Trophoblast cell (in vitro differentiated cells and primary cell): ENCODE results near the gene TCFL5.
A peak's percentile ranks its signal among the peaks of the same experiment; 100 is the strongest.

Experiments used
- DNase-seq, 2 donors: peaks; one replicate each; pipeline ENCODE4 v3.0.0-alpha.2; 2016
- H2AFZ ChIP-seq: 2 replicates; pipeline ENCODE4 v1.6.1; 2013; ENCODE audit warnings: low read length, moderate library complexity, mild to moderate bottlenecking; ENCODE audit not compliant: insufficient read depth, poor library complexity
- H2AK5ac ChIP-seq: 2 replicates; pipeline ENCODE4 v1.6.1; 2013; ENCODE audit warnings: mild to moderate bottlenecking, low read length
- H2BK120ac ChIP-seq: 2 replicates; pipeline ENCODE4 v1.6.1; 2013; ENCODE audit warnings: low read length, mild to moderate bottlenecking, moderate library complexity; ENCODE audit not compliant: insufficient read depth, poor library complexity
- H2BK12ac ChIP-seq: 2 replicates; pipeline ENCODE4 v1.6.1; 2013; ENCODE audit warnings: mild to moderate bottlenecking, low read length, moderate library complexity
- H2BK5ac ChIP-seq: 2 replicates; pipeline ENCODE4 v1.6.1; 2013; ENCODE audit warnings: low read length, low read depth, moderate library complexity, mild to moderate bottlenecking; ENCODE audit not compliant: poor library complexity
- H3K14ac ChIP-seq: 2 replicates; pipeline ENCODE4 v1.6.1; 2013; ENCODE audit warnings: mild to moderate bottlenecking, low read length
- H3K18ac ChIP-seq: 2 replicates; pipeline ENCODE4 v1.6.1; 2013; ENCODE audit warnings: mild to moderate bottlenecking, low read length
- H3K23ac ChIP-seq: 2 replicates; pipeline ENCODE4 v1.6.1; 2013; ENCODE audit warnings: low read length
- H3K27ac ChIP-seq: 2 replicates; pipeline ENCODE4 v1.5.1; 2013; ENCODE audit warnings: low read depth, mild to moderate bottlenecking, inconsistent platforms, low read length, moderate library complexity
- H3K27me3 ChIP-seq: 2 replicates; pipeline ENCODE4 v1.6.1; 2013; ENCODE audit warnings: inconsistent platforms, mild to moderate bottlenecking, low read length, moderate library complexity; ENCODE audit not compliant: insufficient read depth
- H3K36me3 ChIP-seq, 2 experiments: 1 replicate in 1 of 2; 2 replicates in 1 of 2; pipeline ENCODE4 v1.6.1; 2013; ENCODE audit warnings: low read length in 2 of 2, mild to moderate bottlenecking in 2 of 2, moderate library complexity in 1 of 2; ENCODE audit not compliant: insufficient read depth in 2 of 2, control insufficient read depth in 1 of 2
- H3K4ac ChIP-seq: 2 replicates; pipeline ENCODE4 v1.6.1; 2013; ENCODE audit warnings: low read depth, mild to moderate bottlenecking, low read length, moderate library complexity
- H3K4me1 ChIP-seq, 2 experiments: 1 replicate in 1 of 2; 2 replicates in 1 of 2; pipeline ENCODE4 v1.6.1; 2013; ENCODE audit warnings: low read length in 2 of 2, mild to moderate bottlenecking in 2 of 2, moderate library complexity in 1 of 2; ENCODE audit not compliant: insufficient read depth in 2 of 2, control insufficient read depth in 1 of 2
- H3K4me2 ChIP-seq: 2 replicates; pipeline ENCODE4 v1.6.1; 2013; ENCODE audit warnings: inconsistent platforms, mild to moderate bottlenecking, low read length, moderate library complexity
- H3K4me3 ChIP-seq: 2 replicates; pipeline ENCODE4 v1.5.1; 2013; ENCODE audit warnings: mild to moderate bottlenecking, low read depth, low read length, inconsistent platforms
- H3K79me1 ChIP-seq: one replicate; pipeline ENCODE4 v1.6.1; 2013; ENCODE audit warnings: low read length
- H3K79me2 ChIP-seq: 2 replicates; pipeline ENCODE4 v1.6.1; 2013; ENCODE audit warnings: low read length, mild to moderate bottlenecking; ENCODE audit not compliant: control insufficient read depth, insufficient read depth, poor library complexity
- H3K9ac ChIP-seq: 2 replicates; pipeline ENCODE4 v1.6.1; 2013; ENCODE audit warnings: mild to moderate bottlenecking, low read length
- H3K9me3 ChIP-seq: 2 replicates; pipeline ENCODE4 v1.6.1; 2013; ENCODE audit warnings: low read depth, mild to moderate bottlenecking, control low read depth, inconsistent platforms, low read length; ENCODE audit not compliant: insufficient read depth
- H4K12ac ChIP-seq: 2 replicates; pipeline ENCODE4 v1.6.1; 2013; ENCODE audit warnings: low read depth, mild to moderate bottlenecking, low read length, moderate library complexity
- H4K8ac ChIP-seq: 2 replicates; pipeline ENCODE4 v1.6.1; 2013; ENCODE audit warnings: low read depth, mild to moderate bottlenecking, low read length, moderate library complexity
- H4K91ac ChIP-seq: one replicate; pipeline ENCODE4 v1.6.1; 2013; ENCODE audit warnings: low read depth, mild to moderate bottlenecking, low read length, moderate library complexity
- WGBS: extraction: QIAGEN DNeasy Blood & Tissue Kit; methylation state at CpG from one replicate; pipeline ENCODE4 v1.1.7; 2013; ENCODE audit warnings: missing lambda C conversion rate; ENCODE audit not compliant: insufficient read length, insufficient coverage; ENCODE audit errors: extremely low coverage; 5-methylcytosine and 5-hydroxymethylcytosine counted together

TCFL5 gene

DNA sequence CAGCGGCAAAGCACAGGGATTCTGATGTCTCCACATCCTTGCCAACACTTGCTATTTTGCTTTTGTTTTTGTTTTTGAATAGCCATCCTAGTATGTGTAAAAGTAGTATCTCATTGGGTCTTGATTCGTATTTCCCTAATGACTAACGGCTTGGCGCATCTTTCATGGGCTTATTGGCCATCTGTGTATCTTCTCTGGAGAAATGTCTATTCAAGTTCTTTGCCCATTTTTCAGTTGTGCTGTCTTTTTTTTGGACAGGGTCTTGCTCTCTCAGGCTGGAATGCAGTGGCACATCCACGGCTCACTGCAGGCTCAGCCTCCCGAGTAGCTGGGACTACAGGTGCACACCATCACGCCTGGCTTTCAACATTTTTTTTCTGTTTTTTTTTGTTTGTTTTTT lies 17.4 kb downstream of the TCFL5 start:
- Histone ChIP-seq H3K36me3 (peaks cover 16 to 17% of the 10 kb centered on the region in 2 experiments), H3K4me2 (no peak overlapping the region), H3K79me1 (no peaks in the 10 kb centered on the region), H2AFZ (no peak overlapping the region), H4K8ac (no peak overlapping the region), H2BK12ac (no peak overlapping the region), H3K9me3 (no peaks in the 10 kb centered on the region), H3K18ac (no peak overlapping the region), H2BK120ac (no peak overlapping the region), H2BK5ac (no peak overlapping the region), H3K27ac (no peak overlapping the region), H3K14ac (no peak overlapping the region), H3K4ac (no peak overlapping the region), H3K23ac (no peak overlapping the region), H3K79me2 (no peaks in the 10 kb centered on the region), H3K9ac (no peak overlapping the region), H3K4me3 (no peak overlapping the region), H3K27me3 (no peaks in the 10 kb centered on the region), H4K91ac (no peak overlapping the region), H4K12ac (no peak overlapping the region), H3K4me1 (no peaks in the 10 kb centered on the region), H2AK5ac (no peak overlapping the region)
- no CpG with 5 or more reads among the region's 7 CpGs for WGBS
- no peak for DNase-seq

DNA sequence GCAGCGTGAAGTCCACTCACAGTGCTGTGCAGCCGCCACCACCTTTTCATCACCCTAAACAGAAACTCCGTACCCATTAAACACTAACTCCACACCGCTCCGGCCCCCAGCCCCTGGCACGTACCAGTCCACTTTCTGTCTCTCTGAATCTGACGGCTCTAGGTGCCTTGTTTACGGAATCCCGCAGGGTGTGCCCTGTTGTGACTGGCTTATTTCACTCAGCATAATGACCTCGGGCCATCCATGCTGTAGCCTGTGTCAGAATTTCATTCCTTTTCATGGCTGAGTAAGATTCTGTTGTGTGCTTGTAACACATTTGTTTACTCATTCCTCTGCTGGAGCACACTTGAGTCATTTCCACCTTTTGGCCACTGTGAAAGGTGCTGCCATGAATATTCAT lies 18.0 kb downstream of the TCFL5 start:
- Histone ChIP-seq H4K8ac (no peak overlapping the region), H2AK5ac (no peak overlapping the region), H2BK12ac (no peak overlapping the region), H3K36me3 (peaks cover 16 to 17% of the 10 kb centered on the region in 2 experiments), H3K79me1 (no peaks in the 10 kb centered on the region), H2AFZ (no peak overlapping the region), H3K27ac (no peak overlapping the region), H3K4me3 (no peak overlapping the region), H3K18ac (no peak overlapping the region), H3K4me2 (no peak overlapping the region), H3K23ac (no peak overlapping the region), H3K9ac (no peak overlapping the region), H3K9me3 (no peaks in the 10 kb centered on the region), H3K14ac (no peak overlapping the region), H3K4me1 (no peaks in the 10 kb centered on the region), H3K27me3 (no peaks in the 10 kb centered on the region), H2BK120ac (no peak overlapping the region), H3K79me2 (no peaks in the 10 kb centered on the region), H3K4ac (no peak overlapping the region), H2BK5ac (no peak overlapping the region), H4K91ac (no peak overlapping the region), H4K12ac (no peak overlapping the region)
- DNase-seq = peak; percentile 69 to 78
- no CpG with 5 or more reads among the region's 10 CpGs for WGBS

DNA sequence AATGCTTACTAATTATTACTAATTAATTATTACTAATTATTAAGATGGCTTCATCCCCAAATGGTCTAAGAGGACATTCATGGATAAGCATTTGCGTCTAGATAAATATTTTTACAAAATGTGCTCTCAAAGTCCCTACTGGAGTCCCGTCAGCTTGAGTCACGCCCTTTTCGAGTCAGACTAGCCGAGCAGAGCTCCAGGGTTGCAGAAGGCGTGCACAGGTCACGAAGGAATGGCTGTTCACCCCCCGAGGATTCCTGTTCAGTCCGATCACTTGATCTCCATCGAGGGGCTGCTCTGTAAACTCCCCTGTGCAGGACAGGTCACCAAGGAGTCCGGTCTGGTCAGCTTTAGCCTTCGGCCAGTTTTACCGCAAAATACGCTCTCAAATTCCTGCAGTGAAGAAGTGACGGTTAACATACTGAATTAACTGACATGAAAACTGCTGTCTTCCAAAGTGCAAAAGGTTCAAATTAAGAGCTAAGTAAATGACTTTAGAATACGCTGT lies 19.9 kb downstream of the TCFL5 start:
- H3K18ac ChIP-seq = no peak overlapping the region
- H3K14ac ChIP-seq = no peak overlapping the region
- H4K8ac ChIP-seq = no peak overlapping the region
- H2AK5ac ChIP-seq = no peak overlapping the region
- no peak overlapping the region for H2BK12ac ChIP-seq
- H3K27ac ChIP-seq = no peak overlapping the region
- no peak overlapping the region for H2BK120ac ChIP-seq
- H3K27me3 ChIP-seq = no peaks in the 10 kb centered on the region
- no peak overlapping the region for H3K23ac ChIP-seq
- no peak overlapping the region for H4K91ac ChIP-seq
- H3K9ac ChIP-seq = no peak overlapping the region
- H3K79me1 ChIP-seq = no peaks in the 10 kb centered on the region
- no peaks in the 10 kb centered on the region for H3K79me2 ChIP-seq
- no peak overlapping the region for H4K12ac ChIP-seq
- no peak for DNase-seq
- no peak overlapping the region for H3K4me3 ChIP-seq
- no peaks in the 10 kb centered on the region for H3K4me1 ChIP-seq
- H3K4ac ChIP-seq = no peak overlapping the region
- no peaks in the 10 kb centered on the region for H3K9me3 ChIP-seq
- WGBS = no CpG with 5 or more reads among the region's 16 CpGs
- H3K36me3 ChIP-seq = peaks cover 27 to 28% of the 10 kb centered on the region in 2 experiments
- no peak overlapping the region for H2BK5ac ChIP-seq
- no peak overlapping the region for H3K4me2 ChIP-seq
- no peak overlapping the region for H2AFZ ChIP-seq

DNA sequence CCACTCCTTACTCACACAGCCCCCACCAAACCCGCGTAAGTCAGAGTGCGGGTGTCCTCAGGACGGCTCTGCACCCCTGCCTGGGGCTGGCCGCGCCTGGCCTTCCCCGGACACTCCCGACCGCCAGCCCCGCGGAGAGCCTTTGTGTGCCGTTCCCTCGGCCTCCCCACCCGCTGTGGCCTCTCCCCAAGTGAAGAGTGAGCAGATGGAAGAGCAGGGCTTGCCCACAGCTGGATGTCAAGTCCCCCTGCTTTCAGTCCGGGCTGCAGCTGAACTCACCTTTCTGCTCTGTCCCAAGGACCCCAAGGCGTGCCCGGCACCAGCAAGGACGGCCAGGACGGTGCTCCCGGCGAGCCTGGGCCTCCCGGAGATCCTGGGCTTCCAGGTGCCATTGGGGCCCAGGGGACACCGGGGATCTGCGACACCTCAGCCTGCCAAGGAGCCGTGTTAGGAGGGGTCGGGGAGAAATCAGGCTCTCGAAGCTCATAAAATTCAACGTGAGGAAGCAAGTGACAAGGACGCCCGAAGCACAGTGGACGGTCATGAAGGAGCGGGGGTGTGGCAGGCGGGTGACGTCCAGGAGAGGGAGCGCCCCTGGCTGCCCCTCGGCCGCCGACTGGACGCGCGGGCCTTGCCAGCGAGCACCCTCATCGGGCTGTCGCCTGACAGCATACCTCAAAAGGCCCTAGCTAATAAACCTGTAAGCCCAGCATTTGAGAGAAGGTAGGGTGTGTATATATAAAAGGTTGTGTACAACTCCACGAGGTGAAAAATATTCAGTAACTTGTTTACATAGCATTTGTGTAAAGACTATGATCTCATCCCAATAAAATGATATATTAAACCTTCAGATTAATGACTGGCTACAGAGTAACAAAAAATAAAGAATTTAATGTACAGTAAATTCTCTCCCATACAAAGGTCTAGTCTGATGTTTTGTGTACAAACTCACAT lies 21.1 kb downstream of the TCFL5 start:
- no peak overlapping the region for H4K12ac ChIP-seq
- H3K4me1 ChIP-seq = peaks cover 3% of the 10 kb centered on the region in 2 experiments
- no peak overlapping the region for H2AFZ ChIP-seq
- no peak overlapping the region for H2BK12ac ChIP-seq
- H4K91ac ChIP-seq = no peak overlapping the region
- no peak overlapping the region for H3K4me3 ChIP-seq
- no peaks in the 10 kb centered on the region for H3K79me2 ChIP-seq
- no peak for DNase-seq
- H3K14ac ChIP-seq = no peak overlapping the region
- H3K18ac ChIP-seq = no peak overlapping the region
- no peaks in the 10 kb centered on the region for H3K9me3 ChIP-seq
- H3K23ac ChIP-seq = no peak overlapping the region
- H3K9ac ChIP-seq = no peak overlapping the region
- WGBS = no CpG with 5 or more reads among the region's 45 CpGs
- H4K8ac ChIP-seq = no peak overlapping the region
- peaks cover 37% of the 10 kb centered on the region in 2 experiments for H3K36me3 ChIP-seq
- H2AK5ac ChIP-seq = no peak overlapping the region
- H3K4me2 ChIP-seq = no peak overlapping the region
- no peaks in the 10 kb centered on the region for H3K27me3 ChIP-seq
- H2BK5ac ChIP-seq = no peak overlapping the region
- no peaks in the 10 kb centered on the region for H3K79me1 ChIP-seq
- no peak overlapping the region for H3K4ac ChIP-seq
- H2BK120ac ChIP-seq = no peak overlapping the region
- no peak overlapping the region for H3K27ac ChIP-seq
